GM21737 (cell line): ENCODE results near the gene ACACB.

Source experiments
- ATAC-seq: cut with Tn5 transposase; IDR thresholded peaks from one replicate; pipeline ENCODE4 v1.9.1; 2021; ENCODE audit warnings: mild to moderate bottlenecking, moderate library complexity; ENCODE audit not compliant: unreplicated experiment

The ACACB gene

DNA sequence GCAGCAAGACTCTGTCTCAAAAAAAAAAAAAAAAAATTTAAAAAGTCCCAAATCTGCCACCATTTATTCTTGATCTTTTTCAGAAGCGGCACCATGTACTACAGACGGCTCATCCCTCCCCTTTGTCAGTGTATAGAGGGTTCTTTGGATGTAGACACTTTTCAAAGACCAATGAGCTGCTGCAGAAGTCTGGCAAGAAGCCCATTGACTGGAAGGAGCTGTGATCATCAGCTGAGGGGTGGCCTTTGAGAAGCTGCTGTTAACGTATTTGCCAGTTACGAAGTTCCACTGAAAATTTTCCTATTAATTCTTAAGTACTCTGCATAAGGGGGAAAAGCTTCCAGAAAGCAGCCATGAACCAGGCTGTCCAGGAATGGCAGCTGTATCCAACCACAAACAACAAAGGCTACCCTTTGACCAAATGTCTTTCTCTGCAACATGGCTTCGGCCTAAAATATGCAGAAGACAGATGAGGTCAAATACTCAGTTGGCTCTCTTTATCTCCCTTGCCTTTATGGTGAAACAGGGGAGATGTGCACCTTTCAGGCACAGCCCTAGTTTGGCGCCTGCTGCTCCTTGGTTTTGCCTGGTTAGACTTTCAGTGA is 6.5 kb upstream of the ACACB start:
- no peak for ATAC-seq

DNA sequence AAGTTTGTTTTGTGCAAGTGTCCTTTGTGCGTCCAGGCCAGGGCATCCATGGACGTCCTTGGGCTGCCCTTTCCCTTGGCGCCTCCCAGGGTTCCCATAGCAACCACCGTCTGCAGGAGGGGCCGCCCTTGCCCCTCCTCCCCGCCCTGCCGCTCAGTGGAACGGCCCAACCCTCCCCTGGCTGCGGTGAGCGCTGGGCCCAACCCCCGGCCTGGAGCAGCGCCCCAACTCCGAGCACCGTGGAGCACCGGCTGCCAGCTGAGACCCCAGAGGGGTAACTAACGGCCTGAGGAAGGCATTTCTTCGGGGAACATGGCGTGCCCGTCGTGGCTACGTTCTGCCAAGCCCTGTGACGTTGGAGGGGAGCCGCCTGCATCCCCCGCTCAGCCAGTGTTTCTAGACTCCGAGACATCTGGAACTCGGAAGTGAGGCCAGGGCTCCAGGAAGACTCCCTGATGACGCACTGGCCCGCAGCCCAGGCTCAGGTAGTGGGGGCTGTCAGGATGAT is 5.3 kb upstream of the ACACB start:
- ATAC-seq = peak; percentile 49

GRCh38 chr12:109112720-109113465 is 3.5 kb upstream of the ACACB start:
- ATAC-seq = no peak

- ATAC-seq = no peak
These were observed 2.6 kb upstream of the ACACB start for GRCh38 chr12:109113661-109114321.

GRCh38 chr12:109114644-109115043 is 1.7 kb upstream of the ACACB start:
- ATAC-seq = no peak

DNA sequence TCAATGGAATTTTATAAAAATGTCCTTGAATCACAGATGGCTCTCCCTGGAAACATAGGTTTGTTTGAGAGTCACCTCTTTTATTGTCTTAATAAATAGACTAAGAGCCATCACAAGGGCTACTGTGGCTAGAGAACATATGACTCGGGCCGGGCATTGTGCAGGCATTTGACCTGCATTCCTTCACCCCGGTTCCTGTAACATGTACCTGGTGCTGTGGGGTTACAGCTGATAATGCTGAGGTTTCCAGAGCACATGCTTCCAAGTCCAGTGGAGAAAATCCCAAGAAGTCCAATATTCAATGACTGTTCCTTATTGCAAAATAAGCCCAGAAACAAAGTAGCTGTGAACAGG is 1.0 kb upstream of the ACACB start:
- ATAC-seq = no peak

DNA sequence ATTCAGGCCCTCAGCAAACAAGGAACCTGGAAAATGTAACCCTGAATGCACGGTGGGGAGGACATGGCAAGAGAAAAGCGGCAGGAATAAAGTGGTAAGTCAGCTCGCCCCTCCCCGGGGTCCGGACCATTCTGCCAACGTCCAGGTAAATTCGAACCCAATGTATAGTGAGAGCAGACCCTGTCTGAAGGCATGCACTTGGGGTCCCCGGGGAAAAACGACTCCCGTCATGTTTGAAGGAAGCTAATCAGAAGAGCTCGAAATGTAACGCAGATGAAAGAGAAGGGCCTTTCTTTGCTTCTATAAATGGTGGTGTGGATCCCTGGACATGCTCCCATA is 193 bp downstream of the ACACB start:
- ATAC-seq = no peak

GRCh38 chr12:109120095-109120494 is 3.7 kb downstream of the ACACB start:
- ATAC-seq = no peak

- no peak for ATAC-seq
These were observed 4.2 kb downstream of the ACACB start for GRCh38 chr12:109120557-109120956.

DNA sequence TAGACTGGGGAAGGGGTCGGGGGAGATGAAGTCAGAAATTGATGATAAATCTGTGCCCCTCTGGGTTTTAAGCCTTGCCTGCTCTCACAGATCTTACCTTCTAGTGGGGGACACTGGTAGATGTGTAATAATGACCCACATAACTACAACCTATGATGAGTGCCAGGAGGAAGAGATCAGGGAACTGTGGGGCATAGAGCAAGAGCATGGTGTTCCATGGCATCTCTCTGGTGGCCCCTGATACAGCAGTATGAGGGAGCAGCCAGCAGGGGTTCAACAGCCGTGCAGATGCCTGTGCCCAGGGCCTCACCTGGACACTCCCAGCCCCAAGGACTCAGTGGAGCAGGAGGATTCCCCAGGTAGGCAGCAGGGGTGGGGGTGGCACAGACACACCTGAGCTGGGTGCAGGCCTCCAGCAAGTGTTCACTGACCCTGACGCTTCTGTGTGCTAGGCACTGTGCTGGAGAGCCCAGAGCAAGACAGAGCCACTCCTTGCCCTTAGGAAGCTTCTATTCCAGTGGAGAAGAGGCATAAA is 5.0 kb downstream of the ACACB start:
- ATAC-seq = no peak

GRCh38 chr12:109124878-109125648 is 8.7 kb downstream of the ACACB start:
- no peak for ATAC-seq

DNA sequence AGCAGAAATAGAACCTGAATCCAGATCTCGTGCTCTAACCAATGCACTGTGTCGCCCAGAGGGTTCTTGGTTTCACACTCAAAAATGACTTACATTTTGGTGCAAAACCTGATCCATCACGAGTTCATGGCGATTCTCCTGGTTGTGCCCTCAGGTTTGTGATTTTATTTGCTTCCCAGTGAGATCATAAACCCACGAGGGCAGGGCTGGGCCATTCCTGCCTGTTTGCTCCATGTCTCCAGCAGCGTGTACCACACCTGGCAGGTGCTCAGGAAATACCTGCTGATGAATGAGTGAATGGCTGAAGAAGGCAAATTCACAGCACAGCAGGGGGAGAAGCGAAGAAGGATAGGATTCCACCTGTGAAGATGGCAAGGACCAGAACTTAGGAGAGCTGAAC is 9.4 kb downstream of the ACACB start:
- ATAC-seq = no peak

GRCh38 chr12:109126784-109127183 is 10.4 kb downstream of the ACACB start:
- no peak for ATAC-seq

GRCh38 chr12:109127533-109128242 is 11.3 kb downstream of the ACACB start:
- no peak for ATAC-seq

DNA sequence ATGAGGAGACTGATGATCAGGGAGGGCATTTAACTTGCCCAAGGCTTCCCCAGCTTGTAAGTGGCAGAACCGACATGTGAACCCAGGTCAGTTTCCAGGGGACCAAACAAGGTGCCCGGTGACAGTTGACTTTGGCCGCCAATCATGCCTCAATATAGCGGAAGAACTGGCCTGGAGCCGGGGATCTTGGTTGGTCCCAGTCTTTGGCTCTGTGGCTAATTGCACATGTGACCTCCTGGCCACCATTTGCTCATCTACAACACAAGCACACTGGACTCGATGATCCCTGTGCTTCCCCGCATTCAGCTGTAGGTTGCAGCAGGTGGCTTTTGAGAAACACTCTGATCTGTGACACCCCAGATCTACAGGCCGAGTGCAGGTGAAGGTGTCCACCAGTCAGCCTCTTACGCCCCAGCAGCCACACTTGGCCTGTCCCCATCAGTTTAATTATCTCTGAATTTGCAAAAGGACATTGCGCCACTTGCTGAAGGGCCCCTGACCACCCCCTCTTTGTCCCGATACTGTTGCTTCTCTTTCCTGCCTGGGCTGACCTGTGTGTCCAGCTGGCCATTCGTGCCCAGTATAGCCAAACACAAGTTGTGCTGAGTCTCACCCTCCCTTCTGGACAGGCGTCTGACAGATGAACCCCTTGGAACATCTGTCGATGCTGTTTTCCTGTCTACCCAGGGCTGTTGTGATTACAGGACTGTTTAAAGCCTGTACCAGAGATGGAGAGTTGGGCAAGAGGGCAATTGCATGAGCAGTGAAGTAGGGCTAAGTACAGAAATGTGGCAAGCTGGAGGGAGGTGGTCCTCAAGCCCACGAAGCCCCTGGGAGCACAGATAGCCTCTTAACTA is 14.1 kb downstream of the ACACB start:
- no peak for ATAC-seq

GRCh38 chr12:109131154-109132050 is 15.0 kb downstream of the ACACB start:
- ATAC-seq = no peak

DNA sequence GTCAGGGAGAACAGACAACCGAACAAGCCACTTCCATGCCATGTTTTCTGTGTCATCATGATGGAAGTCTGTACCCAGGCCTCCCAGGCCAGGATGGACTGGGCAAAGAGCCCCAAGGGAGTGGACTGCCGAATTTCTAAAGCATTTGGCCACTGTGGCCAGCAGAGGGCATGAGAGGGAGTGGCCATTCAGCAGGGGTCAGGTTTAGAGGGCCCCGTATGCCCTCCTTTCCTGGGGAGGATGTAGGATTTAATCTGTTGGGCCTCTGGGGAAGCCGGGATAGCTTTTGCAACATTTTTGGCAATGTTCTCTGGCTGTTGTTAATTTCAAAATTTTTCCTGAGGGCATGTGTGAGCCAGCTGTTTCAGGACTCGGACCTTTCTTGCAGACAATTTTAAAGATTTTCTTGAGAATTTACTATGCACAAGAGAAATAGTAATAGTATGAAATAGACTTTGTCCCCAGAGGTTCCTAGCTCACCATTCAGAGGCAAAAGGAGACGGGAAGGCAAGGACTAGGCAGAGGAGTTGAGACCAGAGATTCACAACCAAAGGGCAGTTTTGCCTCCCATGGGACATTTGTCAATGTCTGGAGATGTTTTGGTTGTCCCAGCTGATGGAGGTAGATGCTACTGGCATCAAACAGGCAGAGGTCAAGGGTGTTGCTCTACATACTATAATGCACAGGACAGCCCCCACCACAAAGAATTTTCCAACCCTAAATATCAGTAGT is 18.0 kb downstream of the ACACB start:
- ATAC-seq = no peak

DNA sequence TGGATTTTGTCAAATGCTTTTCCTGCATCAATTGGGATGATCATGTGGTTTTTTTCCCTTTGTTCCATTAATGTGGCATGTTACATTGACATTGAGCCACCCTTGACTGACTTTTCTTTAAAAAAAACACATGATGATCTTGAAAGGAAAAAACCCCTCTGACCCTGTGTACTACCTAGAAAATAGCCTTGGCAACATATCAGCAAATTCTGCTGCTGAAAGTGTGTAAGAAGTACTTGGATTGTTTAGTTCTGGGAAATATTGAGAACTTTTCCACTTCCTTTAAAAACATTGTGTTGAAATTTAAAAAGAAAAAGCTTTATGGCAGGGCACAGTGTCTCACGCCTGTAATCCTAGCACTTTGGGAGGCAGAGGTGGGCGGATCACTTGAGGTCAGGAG is 20.7 kb downstream of the ACACB start:
- ATAC-seq = no peak
